Measurements from ENCODE around the gene SPDYA.

Gene SPDYA

DNA sequence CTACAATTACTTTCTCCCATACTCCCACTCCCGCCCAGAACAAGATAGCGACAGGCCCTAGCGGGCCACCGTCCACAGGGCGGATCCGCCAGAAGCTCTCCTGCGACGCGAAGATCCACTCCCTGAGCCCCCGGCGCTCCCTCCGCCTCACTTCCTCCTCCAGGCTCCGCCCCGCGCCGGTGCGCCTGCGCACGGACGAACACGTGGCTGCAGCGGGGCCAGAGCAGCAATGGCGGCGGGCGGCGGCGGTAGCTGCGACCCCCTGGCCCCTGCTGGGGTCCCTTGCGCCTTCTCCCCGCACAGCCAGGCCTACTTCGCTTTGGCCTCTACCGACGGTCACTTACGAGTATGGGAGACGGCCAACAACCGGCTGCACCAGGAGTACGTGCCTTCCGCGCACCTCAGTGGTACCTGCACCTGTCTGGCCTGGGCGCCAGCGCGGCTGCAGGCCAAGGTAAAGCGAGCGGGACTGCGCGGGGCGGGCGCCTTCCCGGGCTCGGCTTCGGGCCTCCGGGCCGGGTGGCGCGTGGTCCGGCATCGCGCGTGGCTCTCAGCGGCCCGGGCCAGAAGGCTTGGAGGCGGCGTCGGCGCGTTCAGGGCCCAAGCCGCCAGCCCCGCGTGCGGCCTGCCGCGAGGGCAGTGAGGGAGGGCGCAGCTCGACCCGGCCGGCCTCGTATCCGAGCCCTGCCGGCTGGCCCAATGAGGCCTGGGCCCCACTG, 84.0 kb downstream of the SPDYA start, which contains the start of gene WDR43:
Gene WDR43 (plus strand): TSS at position 198 of the 719 bp plus-strand sequence. CDS start 32 bp downstream, at position 230.
- H3K27ac ChIP-seq (ENCODE audit: low read depth, low read length) = peak within 1 kb of the TSS; percentile 59
- peak within 1 kb of the TSS; percentile 92 for H3K4ac ChIP-seq (ENCODE audit: low read depth, low read length)
- peak within 1 kb of the TSS; percentile 100 for H3K4me3 ChIP-seq (ENCODE audit: low read depth, low read length)
- H3K79me2 ChIP-seq (ENCODE audit: control insufficient read depth, insufficient read depth, low read length, poor library complexity) = peaks cover 15% of the 10 kb centered on the region
- no peak within 1 kb of the TSS for H3K23ac ChIP-seq (ENCODE audit: low read length)
- H4K91ac ChIP-seq (ENCODE audit: low read depth, low read length) = peak within 1 kb of the TSS; percentile 90
- H2BK12ac ChIP-seq (ENCODE audit: low read length) = no peak within 1 kb of the TSS
- H2AK5ac ChIP-seq (ENCODE audit: low read length) = peak within 1 kb of the TSS; percentile 60
- H2BK5ac ChIP-seq (ENCODE audit: low read depth, low read length, poor library complexity) = peak within 1 kb of the TSS; percentile 23
- peaks cover 5% of the 10 kb centered on the region for H3K79me1 ChIP-seq (ENCODE audit: low read length)
- no peaks in the 10 kb centered on the region for H3K4me1 ChIP-seq (ENCODE audit: control insufficient read depth in 1 of 2, insufficient read depth in 2 of 2, low read length in 2 of 2)
- H4K8ac ChIP-seq (ENCODE audit: low read depth, low read length) = peak within 1 kb of the TSS; percentile 92
- peak within 1 kb of the TSS; percentile 53 for H2AFZ ChIP-seq (ENCODE audit: insufficient read depth, low read length, poor library complexity)
- H3K4me2 ChIP-seq (ENCODE audit: low read length) = peak within 1 kb of the TSS; percentile 72
- H3K27me3 ChIP-seq (ENCODE audit: insufficient read depth, low read length) = no peaks in the 10 kb centered on the region
- H3K14ac ChIP-seq (ENCODE audit: low read length) = peak within 1 kb of the TSS; percentile 89
- H3K36me3 ChIP-seq (ENCODE audit: control insufficient read depth in 1 of 2, insufficient read depth in 2 of 2, low read length in 2 of 2) = no peaks in the 10 kb centered on the region
- peak within 1 kb of the TSS; percentile 99 for H3K9ac ChIP-seq (ENCODE audit: low read length)
- DNase-seq = peak; percentile 99 to 100
- no peaks in the 10 kb centered on the region for H3K9me3 ChIP-seq (ENCODE audit: insufficient read depth, low read depth, low read length)
- H4K12ac ChIP-seq (ENCODE audit: low read depth, low read length) = peak within 1 kb of the TSS; percentile 75
- peak within 1 kb of the TSS; percentile 77 for H3K18ac ChIP-seq (ENCODE audit: low read length)
- WGBS (ENCODE audit: extremely low coverage, insufficient coverage, insufficient read length) = no CpG with 5 or more reads among the region's 79 CpGs
- peak within 1 kb of the TSS; percentile 50 for H2BK120ac ChIP-seq (ENCODE audit: insufficient read depth, low read length, poor library complexity)

DNA sequence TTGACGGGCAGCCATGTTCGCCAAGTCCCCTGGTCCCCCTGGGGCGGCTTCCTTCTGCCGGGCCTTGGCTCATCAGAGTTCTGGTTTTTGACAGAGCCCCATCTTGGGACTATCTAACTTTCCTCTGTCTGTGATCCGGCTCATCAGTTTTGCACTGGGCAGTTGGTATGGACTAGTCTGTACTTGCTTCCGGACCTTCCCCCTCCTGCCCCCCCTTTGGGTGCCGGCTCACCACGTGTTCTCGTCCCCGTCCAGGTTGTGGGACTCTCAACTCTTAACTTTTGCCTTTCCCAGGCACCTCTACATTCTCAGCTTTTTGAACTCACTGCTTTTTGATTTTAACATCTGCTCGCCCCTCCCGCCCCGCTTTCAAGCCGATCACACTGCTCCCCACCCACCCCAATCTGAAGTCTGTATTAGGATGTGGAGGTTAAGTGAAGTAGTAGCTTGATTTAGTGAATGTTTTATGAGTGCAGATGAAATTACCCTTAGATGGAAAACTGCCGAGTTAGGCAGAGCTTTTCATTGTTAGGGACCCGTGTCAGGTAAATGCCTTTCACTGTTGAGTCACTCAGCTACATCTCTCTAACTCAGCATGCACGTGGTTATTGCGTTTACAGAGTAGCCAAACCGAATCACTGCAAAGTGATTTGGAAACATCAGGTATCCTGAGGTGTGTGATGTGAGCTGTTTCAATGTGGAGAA, 84.7 kb downstream of the SPDYA start:
- Histone ChIP-seq H3K9ac (ENCODE audit: low read length) (peak overlapping the region; percentile 99), H3K79me1 (ENCODE audit: low read length) (peaks cover 5% of the 10 kb centered on the region), H3K4me2 (ENCODE audit: low read length) (peak overlapping the region; percentile 72), H3K18ac (ENCODE audit: low read length) (peak overlapping the region; percentile 77), H2BK5ac (ENCODE audit: low read depth, low read length, poor library complexity) (peak overlapping the region; percentile 23), H4K12ac (ENCODE audit: low read depth, low read length) (peak overlapping the region; percentile 75), H3K4me1 (ENCODE audit: control insufficient read depth in 1 of 2, insufficient read depth in 2 of 2, low read length in 2 of 2) (no peaks in the 10 kb centered on the region), H2BK120ac (ENCODE audit: insufficient read depth, low read length, poor library complexity) (peak overlapping the region; percentile 50), H2AFZ (ENCODE audit: insufficient read depth, low read length, poor library complexity) (peak overlapping the region; percentile 53), H4K8ac (ENCODE audit: low read depth, low read length) (peak overlapping the region; percentile 92), H2BK12ac (ENCODE audit: low read length) (no peak overlapping the region), H2AK5ac (ENCODE audit: low read length) (peak overlapping the region; percentile 60), H3K79me2 (ENCODE audit: control insufficient read depth, insufficient read depth, low read length, poor library complexity) (peaks cover 15% of the 10 kb centered on the region), H3K27me3 (ENCODE audit: insufficient read depth, low read length) (no peaks in the 10 kb centered on the region), H3K27ac (ENCODE audit: low read depth, low read length) (peak overlapping the region; percentile 59), H3K36me3 (ENCODE audit: control insufficient read depth in 1 of 2, insufficient read depth in 2 of 2, low read length in 2 of 2) (no peaks in the 10 kb centered on the region), H3K4ac (ENCODE audit: low read depth, low read length) (peak overlapping the region; percentile 92), H3K9me3 (ENCODE audit: insufficient read depth, low read depth, low read length) (no peaks in the 10 kb centered on the region), H3K14ac (ENCODE audit: low read length) (peak overlapping the region; percentile 89), H4K91ac (ENCODE audit: low read depth, low read length) (peak overlapping the region; percentile 90), H3K23ac (ENCODE audit: low read length) (no peak overlapping the region), H3K4me3 (ENCODE audit: low read depth, low read length) (peak overlapping the region; percentile 100)
- DNase-seq = peak; percentile 35 to 67
- WGBS (ENCODE audit: extremely low coverage, insufficient coverage, insufficient read length) = no CpG with 5 or more reads among the region's 19 CpGs

DNA sequence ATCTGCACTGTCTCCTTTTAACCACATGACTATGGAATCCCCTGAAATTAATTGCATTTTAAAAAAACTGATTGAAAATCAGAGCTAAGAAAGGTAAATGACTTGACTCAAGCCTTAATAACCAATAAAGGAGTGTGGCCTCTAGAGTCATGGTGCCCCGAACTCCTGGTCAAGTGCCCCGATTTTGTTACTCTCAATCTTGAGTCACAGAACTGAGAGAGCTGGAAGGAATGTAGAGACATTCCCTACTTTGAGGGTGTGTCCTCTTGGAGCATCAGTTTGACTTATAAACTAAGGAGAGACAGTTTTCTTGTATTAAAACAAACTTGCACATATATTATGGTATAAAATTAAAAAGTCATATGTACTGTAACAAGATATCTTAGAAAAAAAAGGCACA, 86.3 kb downstream of the SPDYA start:
- Histone ChIP-seq H3K18ac (ENCODE audit: low read length) (no peak overlapping the region), H3K9me3 (ENCODE audit: insufficient read depth, low read depth, low read length) (no peaks in the 10 kb centered on the region), H3K36me3 (ENCODE audit: control insufficient read depth in 1 of 2, insufficient read depth in 2 of 2, low read length in 2 of 2) (no peaks in the 10 kb centered on the region), H2BK5ac (ENCODE audit: low read depth, low read length, poor library complexity) (no peak overlapping the region), H3K9ac (ENCODE audit: low read length) (no peak overlapping the region), H3K79me2 (ENCODE audit: control insufficient read depth, insufficient read depth, low read length, poor library complexity) (peaks cover 15% of the 10 kb centered on the region), H3K23ac (ENCODE audit: low read length) (no peak overlapping the region), H3K27me3 (ENCODE audit: insufficient read depth, low read length) (no peaks in the 10 kb centered on the region), H4K91ac (ENCODE audit: low read depth, low read length) (no peak overlapping the region), H3K27ac (ENCODE audit: low read depth, low read length) (no peak overlapping the region), H4K12ac (ENCODE audit: low read depth, low read length) (no peak overlapping the region), H3K4me2 (ENCODE audit: low read length) (no peak overlapping the region), H3K14ac (ENCODE audit: low read length) (no peak overlapping the region), H2BK120ac (ENCODE audit: insufficient read depth, low read length, poor library complexity) (no peak overlapping the region), H2AK5ac (ENCODE audit: low read length) (no peak overlapping the region), H3K4ac (ENCODE audit: low read depth, low read length) (peak overlapping the region; percentile 78), H2AFZ (ENCODE audit: insufficient read depth, low read length, poor library complexity) (no peak overlapping the region), H3K4me1 (ENCODE audit: control insufficient read depth in 1 of 2, insufficient read depth in 2 of 2, low read length in 2 of 2) (no peaks in the 10 kb centered on the region), H3K79me1 (ENCODE audit: low read length) (peaks cover 5% of the 10 kb centered on the region), H4K8ac (ENCODE audit: low read depth, low read length) (no peak overlapping the region), H3K4me3 (ENCODE audit: low read depth, low read length) (no peak overlapping the region), H2BK12ac (ENCODE audit: low read length) (no peak overlapping the region)
- peak in 1 of 2 donors; percentile 13 for DNase-seq
- no CpG with 5 or more reads among the region's 2 CpGs for WGBS (ENCODE audit: extremely low coverage, insufficient coverage, insufficient read length)

DNA sequence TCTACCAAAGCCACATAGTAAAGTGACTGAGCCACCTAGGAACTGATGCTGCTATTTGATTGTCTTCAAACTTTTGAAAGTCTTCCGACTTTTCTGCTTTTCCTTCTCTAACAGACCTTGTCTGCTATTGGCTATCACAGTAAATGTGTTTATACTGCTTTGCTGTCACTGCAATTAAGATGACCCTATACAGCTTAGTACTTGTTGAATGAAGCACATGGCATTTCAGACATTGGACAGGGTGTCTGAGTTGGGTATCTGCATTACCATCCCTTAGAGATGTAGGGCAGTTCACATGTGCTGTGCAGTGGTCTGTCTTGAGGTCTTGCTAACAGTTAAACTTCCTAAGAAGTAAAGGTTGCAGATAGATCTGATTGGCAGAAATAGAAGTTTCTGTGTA, 87.4 kb downstream of the SPDYA start:
- Histone ChIP-seq H3K79me2 (ENCODE audit: control insufficient read depth, insufficient read depth, low read length, poor library complexity) (peaks cover 15% of the 10 kb centered on the region), H3K4me3 (ENCODE audit: low read depth, low read length) (no peak overlapping the region), H2AFZ (ENCODE audit: insufficient read depth, low read length, poor library complexity) (no peak overlapping the region), H3K9ac (ENCODE audit: low read length) (no peak overlapping the region), H4K12ac (ENCODE audit: low read depth, low read length) (no peak overlapping the region), H3K79me1 (ENCODE audit: low read length) (peaks cover 5% of the 10 kb centered on the region), H2BK12ac (ENCODE audit: low read length) (no peak overlapping the region), H4K91ac (ENCODE audit: low read depth, low read length) (no peak overlapping the region), H3K4me1 (ENCODE audit: control insufficient read depth in 1 of 2, insufficient read depth in 2 of 2, low read length in 2 of 2) (no peaks in the 10 kb centered on the region), H3K4me2 (ENCODE audit: low read length) (no peak overlapping the region), H3K4ac (ENCODE audit: low read depth, low read length) (peak overlapping the region; percentile 98), H3K27me3 (ENCODE audit: insufficient read depth, low read length) (no peaks in the 10 kb centered on the region), H3K23ac (ENCODE audit: low read length) (no peak overlapping the region), H2BK120ac (ENCODE audit: insufficient read depth, low read length, poor library complexity) (no peak overlapping the region), H3K14ac (ENCODE audit: low read length) (no peak overlapping the region), H4K8ac (ENCODE audit: low read depth, low read length) (no peak overlapping the region), H2BK5ac (ENCODE audit: low read depth, low read length, poor library complexity) (no peak overlapping the region), H2AK5ac (ENCODE audit: low read length) (no peak overlapping the region), H3K9me3 (ENCODE audit: insufficient read depth, low read depth, low read length) (no peaks in the 10 kb centered on the region), H3K18ac (ENCODE audit: low read length) (no peak overlapping the region), H3K27ac (ENCODE audit: low read depth, low read length) (no peak overlapping the region), H3K36me3 (ENCODE audit: control insufficient read depth in 1 of 2, insufficient read depth in 2 of 2, low read length in 2 of 2) (peaks cover 2 to 5% of the 10 kb centered on the region in 2 experiments)
- no CpG with 5 or more reads among the region's 1 CpG for WGBS (ENCODE audit: extremely low coverage, insufficient coverage, insufficient read length)
- DNase-seq = no peak

Data from trophoblast cell (in vitro differentiated cells and primary cell).